ENCODE results near the gene SLC22A6. TPM values are rescaled to one million over a fixed set of nuclear protein-coding genes. Genes with fewer than 3 reads are reported as not detected.

SLC22A6 gene
- polyA plus RNA-seq, 1 donor (not counting 4 experiments of a cell fraction or from before 2014, with no cell fraction given), result not detected

DNA sequence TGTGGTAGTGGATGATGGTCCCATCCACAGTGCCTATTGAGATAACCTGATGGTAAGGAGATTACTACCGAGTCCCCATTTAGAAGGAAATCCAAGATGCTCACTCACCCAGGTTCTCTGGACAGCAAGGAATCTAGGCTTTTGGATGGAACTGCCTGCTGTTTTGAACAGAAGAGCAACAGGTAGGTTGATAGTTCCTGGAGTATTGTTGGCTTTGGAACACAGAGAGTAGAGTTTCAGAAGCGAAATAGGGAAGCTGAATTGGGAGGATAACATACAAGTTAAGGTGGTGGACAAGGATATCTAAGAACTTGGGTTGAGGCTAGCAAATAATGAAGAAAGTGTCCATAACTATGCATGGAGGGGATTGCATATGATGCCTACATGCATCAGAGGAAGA is 27.6 kb downstream of the SLC22A6 start:
- H2AFZ ChIP-seq (ENCODE audit: control insufficient read depth, low read length), result no peak overlapping the region
- no peak overlapping the region for H3K4me2 ChIP-seq (ENCODE audit: control insufficient read depth, extremely low read depth, insufficient read depth, low read depth, low read length)
- FAIRE-seq (no peak), DNase-seq (ENCODE audit: low read depth, low spot score) (no peak)
- no peaks in the 10 kb centered on the region for H3K9me3 ChIP-seq (ENCODE audit: control insufficient read depth, low read depth, low read length)
- TF ChIP-seq, protein P1, sequence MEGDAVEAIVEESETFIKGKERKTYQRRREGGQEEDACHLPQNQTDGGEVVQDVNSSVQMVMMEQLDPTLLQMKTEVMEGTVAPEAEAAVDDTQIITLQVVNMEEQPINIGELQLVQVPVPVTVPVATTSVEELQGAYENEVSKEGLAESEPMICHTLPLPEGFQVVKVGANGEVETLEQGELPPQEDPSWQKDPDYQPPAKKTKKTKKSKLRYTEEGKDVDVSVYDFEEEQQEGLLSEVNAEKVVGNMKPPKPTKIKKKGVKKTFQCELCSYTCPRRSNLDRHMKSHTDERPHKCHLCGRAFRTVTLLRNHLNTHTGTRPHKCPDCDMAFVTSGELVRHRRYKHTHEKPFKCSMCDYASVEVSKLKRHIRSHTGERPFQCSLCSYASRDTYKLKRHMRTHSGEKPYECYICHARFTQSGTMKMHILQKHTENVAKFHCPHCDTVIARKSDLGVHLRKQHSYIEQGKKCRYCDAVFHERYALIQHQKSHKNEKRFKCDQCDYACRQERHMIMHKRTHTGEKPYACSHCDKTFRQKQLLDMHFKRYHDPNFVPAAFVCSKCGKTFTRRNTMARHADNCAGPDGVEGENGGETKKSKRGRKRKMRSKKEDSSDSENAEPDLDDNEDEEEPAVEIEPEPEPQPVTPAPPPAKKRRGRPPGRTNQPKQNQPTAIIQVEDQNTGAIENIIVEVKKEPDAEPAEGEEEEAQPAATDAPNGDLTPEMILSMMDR (optimal IDR thresholded peaks at IDR 0.05 in 1 of 3, IDR thresholded peaks at IDR 0.05 in 1 of 3, conservative IDR thresholded peaks at IDR 0.05 in 1 of 3; ENCODE audit: extremely low read depth in 1 of 3, insufficient read depth in 2 of 3, low read length in 3 of 3), result no peak
- no peak for TF ChIP-seq EZH2 (IDR thresholded peaks at IDR 0.05; ENCODE audit: low read length)
- H3K36me3 ChIP-seq (ENCODE audit: control insufficient read depth in 2 of 2, extremely low read depth in 1 of 2, insufficient read depth in 2 of 2, low read length in 2 of 2), result no peaks in the 10 kb centered on the region
- no peaks in the 10 kb centered on the region for H3K79me2 ChIP-seq (ENCODE audit: control insufficient read depth, insufficient read depth, low read length)
- no peak overlapping the region for H3K4me3 ChIP-seq (ENCODE audit: control insufficient read depth in 2 of 3, extremely low read depth in 1 of 3, insufficient read depth in 2 of 3, low read depth in 1 of 3, low read length in 3 of 3)
- no peaks in the 10 kb centered on the region for H3K9me1 ChIP-seq (ENCODE audit: control insufficient read depth, extremely low read depth, insufficient read depth, low read length)
- H3K4me1 ChIP-seq (ENCODE audit: control insufficient read depth, extremely low read depth, insufficient read depth, low read length), result no peaks in the 10 kb centered on the region
- H3K27me3 ChIP-seq (ENCODE audit: control insufficient read depth, extremely low read depth, insufficient read depth, low read length), result no peaks in the 10 kb centered on the region
- dilution Hi-C loops (cut with MboI; ENCODE audit: extremely low pct_ligation_motif_present, low sequenced_read_pairs), result no loop called here
- H3K27ac ChIP-seq (ENCODE audit: control insufficient read depth, insufficient read depth, low read length), result no peak overlapping the region
- no peaks in the 10 kb centered on the region for H4K20me1 ChIP-seq (ENCODE audit: control insufficient read depth, extremely low read depth, insufficient read depth, low read length)
- no peak overlapping the region for H3K9ac ChIP-seq (ENCODE audit: control insufficient read depth, extremely low read depth, insufficient read depth, low read length)

- Histone ChIP-seq H3K9ac (ENCODE audit: control insufficient read depth, extremely low read depth, insufficient read depth, low read length) (no peak overlapping the region), H3K27me3 (ENCODE audit: control insufficient read depth, extremely low read depth, insufficient read depth, low read length) (no peaks in the 10 kb centered on the region), H3K9me1 (ENCODE audit: control insufficient read depth, extremely low read depth, insufficient read depth, low read length) (no peaks in the 10 kb centered on the region), H4K20me1 (ENCODE audit: control insufficient read depth, extremely low read depth, insufficient read depth, low read length) (no peaks in the 10 kb centered on the region), H3K4me1 (ENCODE audit: control insufficient read depth, extremely low read depth, insufficient read depth, low read length) (no peaks in the 10 kb centered on the region), H3K4me3 (ENCODE audit: control insufficient read depth in 2 of 3, extremely low read depth in 1 of 3, insufficient read depth in 2 of 3, low read depth in 1 of 3, low read length in 3 of 3) (no peak overlapping the region), H3K27ac (ENCODE audit: control insufficient read depth, insufficient read depth, low read length) (no peak overlapping the region), H3K79me2 (ENCODE audit: control insufficient read depth, insufficient read depth, low read length) (no peaks in the 10 kb centered on the region), H3K9me3 (ENCODE audit: control insufficient read depth, low read depth, low read length) (no peaks in the 10 kb centered on the region), H3K36me3 (ENCODE audit: control insufficient read depth in 2 of 2, extremely low read depth in 1 of 2, insufficient read depth in 2 of 2, low read length in 2 of 2) (no peaks in the 10 kb centered on the region), H3K4me2 (ENCODE audit: control insufficient read depth, extremely low read depth, insufficient read depth, low read depth, low read length) (no peak overlapping the region), H2AFZ (ENCODE audit: control insufficient read depth, low read length) (no peak overlapping the region)
- no peak for DNase-seq (ENCODE audit: low read depth, low spot score)
- dilution Hi-C loops (cut with MboI; ENCODE audit: extremely low pct_ligation_motif_present, low sequenced_read_pairs), result no loop called here
- TF ChIP-seq EZH2 (IDR thresholded peaks at IDR 0.05; ENCODE audit: low read length), result no peak
- TF ChIP-seq, protein P1 (optimal IDR thresholded peaks at IDR 0.05 in 1 of 3, IDR thresholded peaks at IDR 0.05 in 1 of 3, conservative IDR thresholded peaks at IDR 0.05 in 1 of 3; ENCODE audit: extremely low read depth in 1 of 3, insufficient read depth in 2 of 3, low read length in 3 of 3), result no peak
- FAIRE-seq, result no peak
Observed at GRCh38 chr11:62954478-62954877, 30.3 kb downstream of the SLC22A6 start.

Measured in keratinocyte (primary cell).